HG03280 (cell line): ENCODE results near the gene STMP1.

Experiments
- ATAC-seq: cut with Tn5 transposase; IDR thresholded peaks from one replicate; pipeline ENCODE4 v1.9.1; 2021; ENCODE audit warnings: mild to moderate bottlenecking, moderate library complexity; ENCODE audit not compliant: unreplicated experiment

The STMP1 gene

GRCh38 chr7:135718794-135719437 lies 56.6 kb downstream of the STMP1 start:
- ATAC-seq = no peak

GRCh38 chr7:135719688-135720087 lies 57.4 kb downstream of the STMP1 start:
- ATAC-seq = no peak

GRCh38 chr7:135721198-135721820 lies 59.0 kb downstream of the STMP1 start:
- no peak for ATAC-seq

- no peak for ATAC-seq
Observed at GRCh38 chr7:135723411-135723810, 61.1 kb downstream of the STMP1 start.
